ENCODE results near the gene DNAJC16. TPM values are rescaled to one million over a fixed set of nuclear protein-coding genes. Genes with fewer than 3 reads are reported as not detected.
"Not testable (repeated sequence)": the region's sequence is repeated elsewhere in the genome, so short reads cannot be mapped to it uniquely, and the experiment has no call there.

DNAJC16 gene
- total and polyA plus RNA-seq, 4 donors = 16.2 to 27.7 (median 17.4) TPM

- Histone ChIP-seq H3K27me3 (ENCODE audit: control insufficient read depth, insufficient read depth, low read length) (no peaks in the 10 kb centered on the region), H3K4me1 (ENCODE audit: control insufficient read depth, insufficient read depth, low read length) (no peaks in the 10 kb centered on the region), H3K9me3 (ENCODE audit: control insufficient read depth, insufficient read depth, low read length) (no peaks in the 10 kb centered on the region), H3K27ac (ENCODE audit: low read depth, low read length) (no peak overlapping the region), H3K4me3 (ENCODE audit: low read depth, low read length) (no peak overlapping the region), H3K36me3 (ENCODE audit: control insufficient read depth, insufficient read depth, low read length) (peaks cover 63% of the 10 kb centered on the region)
- WGBS (ENCODE audit: insufficient coverage) = 79% methylated on average over 4 of the region's 4 CpGs
- no peak for DNase-seq (ENCODE audit: low read depth in 4 of 6, low spot score in 6 of 6)
Observed at GRCh38 chr1:15504436-15504835, 22.2 kb upstream of the DNAJC16 start.

- peaks cover 56% of the 10 kb centered on the region for H3K36me3 ChIP-seq (ENCODE audit: control insufficient read depth, insufficient read depth, low read length)
- no peaks in the 10 kb centered on the region for H3K4me1 ChIP-seq (ENCODE audit: control insufficient read depth, insufficient read depth, low read length)
- H3K4me3 ChIP-seq (ENCODE audit: low read depth, low read length) = no peak overlapping the region
- H3K27ac ChIP-seq (ENCODE audit: low read depth, low read length) = no peak overlapping the region
- no peaks in the 10 kb centered on the region for H3K9me3 ChIP-seq (ENCODE audit: control insufficient read depth, insufficient read depth, low read length)
- 98% methylated on average over 17 of the region's 17 CpGs for WGBS (ENCODE audit: insufficient coverage)
- no peaks in the 10 kb centered on the region for H3K27me3 ChIP-seq (ENCODE audit: control insufficient read depth, insufficient read depth, low read length)
- no peak for DNase-seq (ENCODE audit: low read depth in 4 of 6, low spot score in 6 of 6)
Observed at GRCh38 chr1:15506831-15507230, 19.8 kb upstream of the DNAJC16 start.

DNA sequence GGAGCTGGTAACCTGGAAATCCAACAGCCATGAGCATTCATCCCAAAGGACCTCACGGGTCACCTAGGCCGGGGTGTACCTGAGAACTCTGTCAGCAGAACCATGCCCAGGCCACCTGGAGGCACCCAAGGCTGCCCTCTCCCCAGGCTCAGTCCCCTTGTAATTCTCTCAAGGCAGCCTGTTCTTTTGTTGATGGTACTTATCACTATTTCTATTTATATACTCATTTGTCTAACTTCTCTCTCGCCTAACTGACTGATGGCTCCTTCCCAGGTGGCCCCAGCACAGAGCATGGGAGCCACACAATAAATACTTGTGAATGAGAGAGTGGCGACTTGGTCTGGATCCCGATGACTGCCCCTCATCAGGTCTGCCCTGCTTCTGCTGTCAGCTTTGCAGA, 19.4 kb upstream of the DNAJC16 start:
- H3K4me3 ChIP-seq (ENCODE audit: low read depth, low read length) = no peak overlapping the region
- DNase-seq (ENCODE audit: low read depth in 4 of 6, low spot score in 6 of 6) = no peak
- no peaks in the 10 kb centered on the region for H3K27me3 ChIP-seq (ENCODE audit: control insufficient read depth, insufficient read depth, low read length)
- H3K36me3 ChIP-seq (ENCODE audit: control insufficient read depth, insufficient read depth, low read length) = peaks cover 56% of the 10 kb centered on the region
- WGBS (ENCODE audit: insufficient coverage) = 79% methylated on average over 2 of the region's 5 CpGs
- no peaks in the 10 kb centered on the region for H3K9me3 ChIP-seq (ENCODE audit: control insufficient read depth, insufficient read depth, low read length)
- H3K4me1 ChIP-seq (ENCODE audit: control insufficient read depth, insufficient read depth, low read length) = no peaks in the 10 kb centered on the region
- no peak overlapping the region for H3K27ac ChIP-seq (ENCODE audit: low read depth, low read length)

DNA sequence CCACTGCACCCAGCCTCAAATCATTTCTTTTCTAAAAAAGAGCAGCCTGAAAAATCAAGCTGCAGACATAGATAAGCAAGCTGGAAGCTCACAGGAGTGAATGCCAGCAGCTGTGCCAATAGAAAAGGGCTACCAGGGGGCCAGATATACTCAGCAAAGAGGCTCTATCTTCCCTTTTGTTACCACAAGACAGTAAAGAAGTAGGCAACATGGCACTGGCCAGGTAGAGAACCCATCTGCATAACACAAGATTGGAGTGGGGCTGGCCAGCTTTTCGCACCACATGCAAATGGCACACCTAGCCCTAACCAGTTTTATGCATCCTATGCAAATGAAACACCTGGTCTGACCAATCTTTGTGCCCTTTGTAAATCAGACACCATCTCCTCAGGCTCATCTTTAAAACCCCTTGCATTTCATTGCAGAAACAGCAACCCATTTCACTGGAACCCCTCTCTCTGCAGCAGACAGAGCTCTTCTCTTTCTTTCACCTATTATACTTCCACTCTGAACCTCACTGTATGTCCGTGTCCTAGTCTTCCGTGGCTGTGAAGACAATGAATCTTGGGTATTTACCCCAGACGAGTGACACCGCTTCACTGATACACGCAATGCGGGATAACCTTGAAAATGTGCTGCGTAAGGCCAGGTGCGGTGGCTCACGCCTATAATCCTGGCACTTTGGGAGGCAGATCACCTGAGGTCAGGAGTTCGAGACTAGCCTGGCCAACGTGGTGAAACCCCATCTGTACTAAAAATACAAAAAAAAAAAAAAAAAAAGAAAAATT, 17.8 kb upstream of the DNAJC16 start:
- Histone ChIP-seq H3K27me3 (ENCODE audit: control insufficient read depth, insufficient read depth, low read length) (no peaks in the 10 kb centered on the region), H3K36me3 (ENCODE audit: control insufficient read depth, insufficient read depth, low read length) (peaks cover 46% of the 10 kb centered on the region), H3K4me1 (ENCODE audit: control insufficient read depth, insufficient read depth, low read length) (no peaks in the 10 kb centered on the region), H3K9me3 (ENCODE audit: control insufficient read depth, insufficient read depth, low read length) (no peaks in the 10 kb centered on the region), H3K4me3 (ENCODE audit: low read depth, low read length) (no peak overlapping the region), H3K27ac (ENCODE audit: low read depth, low read length) (no peak overlapping the region)
- WGBS (ENCODE audit: insufficient coverage) = 87% methylated on average over 7 of the region's 12 CpGs
- DNase-seq (ENCODE audit: low read depth in 4 of 6, low spot score in 6 of 6) = no peak

GRCh38 chr1:15509586-15509985, 17.1 kb upstream of the DNAJC16 start:
- Histone ChIP-seq H3K27ac (ENCODE audit: low read depth, low read length) (no peak overlapping the region), H3K27me3 (ENCODE audit: control insufficient read depth, insufficient read depth, low read length) (no peaks in the 10 kb centered on the region), H3K4me1 (ENCODE audit: control insufficient read depth, insufficient read depth, low read length) (no peaks in the 10 kb centered on the region), H3K36me3 (ENCODE audit: control insufficient read depth, insufficient read depth, low read length) (peaks cover 42% of the 10 kb centered on the region), H3K4me3 (ENCODE audit: low read depth, low read length) (no peak overlapping the region), H3K9me3 (ENCODE audit: control insufficient read depth, insufficient read depth, low read length) (no peaks in the 10 kb centered on the region)
- no peak for DNase-seq (ENCODE audit: low read depth in 4 of 6, low spot score in 6 of 6)
- WGBS (ENCODE audit: insufficient coverage) = 93% methylated on average over 3 of the region's 7 CpGs

DNA sequence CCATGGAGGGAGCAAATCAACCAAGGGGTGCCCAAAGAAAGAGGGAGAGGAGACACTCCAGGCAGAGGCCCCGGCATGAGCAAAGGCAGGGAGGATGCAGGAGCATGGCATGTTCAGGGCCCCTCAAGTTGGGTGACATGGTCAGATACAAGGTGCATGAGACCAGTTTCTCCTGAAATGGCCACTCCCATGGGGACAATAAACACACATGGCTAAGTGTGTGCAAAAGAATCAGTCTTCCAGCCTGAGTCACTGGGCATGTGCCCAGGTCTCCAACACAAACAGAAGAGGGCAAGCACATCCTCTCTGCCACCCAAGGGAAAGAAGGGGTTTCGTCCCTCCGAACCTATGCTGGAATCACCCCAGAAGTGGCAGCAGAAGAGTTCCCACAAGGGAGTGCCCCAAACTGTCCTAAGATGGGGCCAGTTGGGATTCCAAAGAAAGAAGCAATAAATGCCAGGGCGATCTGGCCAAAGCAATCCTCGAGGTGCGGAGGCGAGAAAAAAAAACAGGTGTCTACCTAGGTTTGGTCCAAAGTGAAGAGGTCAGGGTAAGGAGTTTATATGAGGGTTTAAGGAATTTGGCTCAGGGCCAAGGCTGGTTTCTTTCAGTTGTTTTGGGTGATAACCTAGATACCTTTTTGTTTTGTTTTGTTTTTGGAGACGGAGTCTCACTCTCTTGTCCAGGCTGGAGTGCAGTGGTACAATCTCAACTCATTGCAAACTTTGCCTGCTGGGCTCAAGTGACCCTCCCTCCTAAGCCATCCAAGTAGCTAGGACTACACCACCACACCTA, 15.8 kb upstream of the DNAJC16 start:
- no peak overlapping the region for H3K27ac ChIP-seq (ENCODE audit: low read depth, low read length)
- H3K27me3 ChIP-seq (ENCODE audit: control insufficient read depth, insufficient read depth, low read length) = no peaks in the 10 kb centered on the region
- no peaks in the 10 kb centered on the region for H3K9me3 ChIP-seq (ENCODE audit: control insufficient read depth, insufficient read depth, low read length)
- no peak for DNase-seq (ENCODE audit: low read depth in 4 of 6, low spot score in 6 of 6)
- H3K4me3 ChIP-seq (ENCODE audit: low read depth, low read length) = no peak overlapping the region
- no peaks in the 10 kb centered on the region for H3K4me1 ChIP-seq (ENCODE audit: control insufficient read depth, insufficient read depth, low read length)
- H3K36me3 ChIP-seq (ENCODE audit: control insufficient read depth, insufficient read depth, low read length) = peaks cover 29% of the 10 kb centered on the region
- 97% methylated on average over 7 of the region's 8 CpGs for WGBS (ENCODE audit: insufficient coverage)

GRCh38 chr1:15513192-15513591, 13.5 kb upstream of the DNAJC16 start:
- WGBS (ENCODE audit: insufficient coverage) = 65% methylated on average over 4 of the region's 4 CpGs
- H3K27me3 ChIP-seq (ENCODE audit: control insufficient read depth, insufficient read depth, low read length) = no peaks in the 10 kb centered on the region
- no peaks in the 10 kb centered on the region for H3K9me3 ChIP-seq (ENCODE audit: control insufficient read depth, insufficient read depth, low read length)
- no peaks in the 10 kb centered on the region for H3K4me1 ChIP-seq (ENCODE audit: control insufficient read depth, insufficient read depth, low read length)
- no peak for DNase-seq (ENCODE audit: low read depth in 4 of 6, low spot score in 6 of 6)
- H3K27ac ChIP-seq (ENCODE audit: low read depth, low read length) = no peak overlapping the region
- no peak overlapping the region for H3K4me3 ChIP-seq (ENCODE audit: low read depth, low read length)
- H3K36me3 ChIP-seq (ENCODE audit: control insufficient read depth, insufficient read depth, low read length) = peaks cover 21% of the 10 kb centered on the region

DNA sequence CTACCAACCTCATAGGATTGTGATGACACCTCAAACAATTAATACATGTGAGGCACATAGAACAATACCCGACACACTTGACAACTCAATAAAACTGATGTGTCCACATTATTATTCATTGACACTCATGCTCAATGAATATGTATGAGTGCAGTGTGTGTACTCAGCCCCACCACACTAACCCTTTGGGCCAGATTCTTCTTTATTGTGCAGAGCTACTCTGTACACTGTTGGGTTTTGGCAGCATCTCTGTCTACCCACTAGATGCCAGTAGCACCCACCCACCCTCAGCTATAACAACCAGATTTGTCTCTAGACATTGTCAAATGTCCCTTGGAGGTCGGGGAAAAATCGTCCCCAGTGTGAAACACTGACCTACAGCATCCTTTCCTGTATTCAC, 12.7 kb upstream of the DNAJC16 start:
- no peak for DNase-seq (ENCODE audit: low read depth in 4 of 6, low spot score in 6 of 6)
- 66% methylated on average over 2 of the region's 3 CpGs for WGBS (ENCODE audit: insufficient coverage)
- H3K9me3 ChIP-seq (ENCODE audit: control insufficient read depth, insufficient read depth, low read length) = no peaks in the 10 kb centered on the region

DNA sequence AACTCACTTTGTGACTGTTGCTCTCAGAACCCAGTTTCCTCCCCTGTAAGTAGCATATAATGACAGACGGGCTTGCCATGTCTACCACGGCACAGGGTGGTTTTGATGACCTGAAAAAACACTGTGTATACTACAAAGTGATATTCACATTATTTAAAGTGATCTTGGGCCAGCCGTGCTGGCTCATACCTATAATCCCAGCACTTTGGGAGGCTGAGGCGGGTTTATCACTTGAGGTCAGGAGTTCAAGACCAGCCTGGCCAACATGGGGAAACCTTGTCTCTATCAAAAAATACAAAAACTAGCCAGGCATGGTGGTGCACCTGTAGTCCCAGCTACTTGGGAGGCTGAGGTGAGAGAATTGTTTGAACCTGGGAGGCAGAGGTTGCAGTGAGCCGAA, 12.1 kb upstream of the DNAJC16 start:
- H3K9me3 ChIP-seq (ENCODE audit: control insufficient read depth, insufficient read depth, low read length); H3K27ac ChIP-seq (ENCODE audit: low read depth, low read length); H3K4me3 ChIP-seq (ENCODE audit: low read depth, low read length); H3K27me3 ChIP-seq (ENCODE audit: control insufficient read depth, insufficient read depth, low read length); H3K4me1 ChIP-seq (ENCODE audit: control insufficient read depth, insufficient read depth, low read length); DNase-seq (ENCODE audit: low read depth in 4 of 6, low spot score in 6 of 6): not testable (repeated sequence)
- no CpG with 5 or more reads among the region's 5 CpGs for WGBS (ENCODE audit: insufficient coverage)
- H3K36me3 ChIP-seq (ENCODE audit: control insufficient read depth, insufficient read depth, low read length) = peaks cover 22% of the 10 kb centered on the region

More for the DNA sequence above, 12.7 kb upstream of the DNAJC16 start:
- Histone ChIP-seq H3K27ac (ENCODE audit: low read depth, low read length) (no peak overlapping the region), H3K4me3 (ENCODE audit: low read depth, low read length) (no peak overlapping the region), H3K36me3 (ENCODE audit: control insufficient read depth, insufficient read depth, low read length) (peaks cover 22% of the 10 kb centered on the region), H3K27me3 (ENCODE audit: control insufficient read depth, insufficient read depth, low read length) (no peaks in the 10 kb centered on the region), H3K4me1 (ENCODE audit: control insufficient read depth, insufficient read depth, low read length) (no peaks in the 10 kb centered on the region)

Measured in spinal cord (tissue), 10 donors.